H9 (cell line): Measurements from ENCODE around the gene HECW1. TPM values are rescaled to one million over a fixed set of nuclear protein-coding genes. Genes with fewer than 3 reads are reported as not detected.

ENCODE experiments used
- DNase-seq: peaks from one replicate; pipeline ENCODE4 v3.0.0-alpha.2; 2017
- H2AFZ ChIP-seq: one replicate; pipeline ENCODE4 v1.6.1; 2013; ENCODE audit warnings: mild to moderate bottlenecking, low read length, control low read depth, moderate library complexity
- H2AK5ac ChIP-seq: 2 replicates; pipeline ENCODE4 v1.6.1; 2013; ENCODE audit warnings: low read length, control low read depth, mixed read lengths; ENCODE audit not compliant: insufficient read length
- H2BK120ac ChIP-seq: one replicate; pipeline ENCODE4 v1.6.1; 2013; ENCODE audit warnings: low read depth, mild to moderate bottlenecking, low read length, control low read depth, inconsistent platforms; ENCODE audit not compliant: poor library complexity, severe bottlenecking
- H2BK12ac ChIP-seq: 2 replicates; pipeline ENCODE4 v1.6.1; 2013; ENCODE audit warnings: low read length, control low read depth, mixed read lengths, low read depth; ENCODE audit not compliant: insufficient read length
- H2BK15ac ChIP-seq: 2 replicates; pipeline ENCODE4 v1.6.1; 2013; ENCODE audit warnings: low read depth, low read length, control low read depth
- H2BK20ac ChIP-seq: one replicate; pipeline ENCODE4 v1.6.1; 2013; ENCODE audit warnings: low read depth, mild to moderate bottlenecking, low read length, control low read depth, inconsistent platforms; ENCODE audit not compliant: poor library complexity, severe bottlenecking
- H2BK5ac ChIP-seq: 2 replicates; pipeline ENCODE4 v1.6.1; 2013; ENCODE audit warnings: low read length, control low read depth, mixed read lengths; ENCODE audit not compliant: insufficient read length
- H3K14ac ChIP-seq: 2 replicates; pipeline ENCODE4 v1.6.1; 2013; ENCODE audit warnings: low read length, control low read depth; ENCODE audit not compliant: insufficient read depth
- H3K18ac ChIP-seq: 2 replicates; pipeline ENCODE4 v1.6.1; 2013; ENCODE audit warnings: low read depth, mild to moderate bottlenecking, mixed read lengths, low read length, control low read depth; ENCODE audit not compliant: insufficient read length
- H3K23ac ChIP-seq: 2 replicates; pipeline ENCODE4 v1.6.1; 2013; ENCODE audit warnings: low read length, control low read depth, mixed read lengths, low read depth; ENCODE audit not compliant: insufficient read length
- H3K23me2 ChIP-seq: 2 replicates; pipeline ENCODE4 v1.6.1; 2013; ENCODE audit warnings: low read depth, mild to moderate bottlenecking, mixed read lengths, low read length, control low read depth; ENCODE audit not compliant: insufficient read length, poor library complexity, severe bottlenecking
- H3K27ac ChIP-seq: 2 replicates; pipeline ENCODE4 v1.5.1; 2013; ENCODE audit warnings: low read length, control low read depth, mixed read lengths, low read depth; ENCODE audit not compliant: insufficient read length
- H3K27me3 ChIP-seq: 2 replicates; pipeline ENCODE4 v1.6.1; 2013; ENCODE audit warnings: low read length, control low read depth, inconsistent platforms; ENCODE audit not compliant: insufficient read depth
- H3K4ac ChIP-seq: 2 replicates; pipeline ENCODE4 v1.6.1; 2013; ENCODE audit warnings: low read depth, mild to moderate bottlenecking, control low read depth, inconsistent platforms, low read length, moderate library complexity
- H3K4me1 ChIP-seq: 2 replicates; pipeline ENCODE4 v1.6.1; 2013; ENCODE audit warnings: low read length, control low read depth, inconsistent platforms; ENCODE audit not compliant: insufficient read depth
- H3K4me2 ChIP-seq: 2 replicates; pipeline ENCODE4 v1.6.1; 2013; ENCODE audit warnings: low read length, control low read depth, mixed read lengths; ENCODE audit not compliant: insufficient read length, insufficient read depth
- H3K56ac ChIP-seq: 2 replicates; pipeline ENCODE4 v1.6.1; 2013; ENCODE audit warnings: low read depth, mild to moderate bottlenecking, mixed read lengths, low read length, control low read depth; ENCODE audit not compliant: insufficient read length
- H3K79me1 ChIP-seq: 2 replicates; pipeline ENCODE4 v1.6.1; 2013; ENCODE audit warnings: low read depth, mild to moderate bottlenecking, moderate library complexity, low read length, control low read depth, inconsistent platforms; ENCODE audit not compliant: insufficient read depth, poor library complexity, severe bottlenecking
- H3K79me2 ChIP-seq: 2 replicates; pipeline ENCODE4 v1.6.1; 2013; ENCODE audit warnings: low read length, control low read depth, inconsistent platforms; ENCODE audit not compliant: insufficient read depth
- H3K9ac ChIP-seq: 2 replicates; pipeline ENCODE4 v1.6.1; 2013; ENCODE audit warnings: low read length, control low read depth, mixed read lengths; ENCODE audit not compliant: insufficient read length; ENCODE audit errors: extremely low read depth
- H3K9me3 ChIP-seq: one replicate; pipeline ENCODE4 v1.6.1; 2013; ENCODE audit warnings: low read depth, low read length, inconsistent platforms; ENCODE audit not compliant: control insufficient read depth
- H3T11ph ChIP-seq: one replicate; pipeline ENCODE4 v1.6.1; 2013; ENCODE audit warnings: mild to moderate bottlenecking, low read length, control low read depth, inconsistent platforms
- H4K20me1 ChIP-seq: one replicate; pipeline ENCODE4 v1.6.1; 2013; ENCODE audit not compliant: control insufficient read depth, insufficient read length, insufficient read depth
- H4K5ac ChIP-seq: 2 replicates; pipeline ENCODE4 v1.6.1; 2013; ENCODE audit warnings: low read depth, mild to moderate bottlenecking, mixed read lengths, low read length, control low read depth; ENCODE audit not compliant: insufficient read length
- H4K8ac ChIP-seq: replicated peaks from 2 replicates; pipeline ENCODE4 v1.6.1; 2013; ENCODE audit warnings: low read length, control low read depth, mixed read lengths, low read depth; ENCODE audit not compliant: insufficient read length
- H4K91ac ChIP-seq: 2 replicates; pipeline ENCODE4 v1.6.1; 2013; ENCODE audit warnings: low read depth, mild to moderate bottlenecking, moderate library complexity, mixed read lengths, low read length, control low read depth; ENCODE audit not compliant: insufficient read length
- H3K27ac Mint-ChIP-seq, 3 experiments: 2 replicates in 2 of 3; 3 replicates in 1 of 3; pipeline ENCODE4 v1.8.0; 2020 to 2021; ENCODE audit warnings: mixed read lengths in 3 of 3, mild to moderate bottlenecking in 1 of 3, moderate library complexity in 1 of 3
- H3K27me3 Mint-ChIP-seq: 2 replicates; pipeline ENCODE4 v1.8.0; 2021; ENCODE audit warnings: low read depth, mild to moderate bottlenecking, moderate library complexity, mixed read lengths
- H3K36me3 Mint-ChIP-seq, 3 experiments: 2 replicates in 2 of 3; 3 replicates in 1 of 3; pipeline ENCODE4 v1.8.0; 2020 to 2021; ENCODE audit warnings: low read depth in 3 of 3, mixed read lengths in 3 of 3; ENCODE audit not compliant: insufficient read depth in 1 of 3
- H3K4me1 Mint-ChIP-seq, 2 experiments: 2 replicates each; pipeline ENCODE4 v1.8.0; 2020; ENCODE audit warnings: mixed read lengths in 2 of 2
- H3K4me3 Mint-ChIP-seq, 2 experiments: 2 replicates in 1 of 2; 3 replicates in 1 of 2; pipeline ENCODE4 v1.8.0; 2020 to 2021; ENCODE audit warnings: mild to moderate bottlenecking in 2 of 2, mixed read lengths in 2 of 2, moderate library complexity in 1 of 2
- H3K9me3 Mint-ChIP-seq, 2 experiments: 2 replicates in 1 of 2; 3 replicates in 1 of 2; pipeline ENCODE4 v1.8.0; 2020; ENCODE audit warnings: mild to moderate bottlenecking in 2 of 2, mixed read lengths in 2 of 2, moderate library complexity in 1 of 2
- CTCF ChIP-seq: fragments of 200-600 bp; sonication (generic); conservative IDR thresholded peaks from 3 replicates; pipeline ENCODE4 v1.8.0; 2021; ENCODE audit warnings: antibody characterized with exemption, mild to moderate bottlenecking
- WGBS: extraction: QIAGEN DNeasy Blood & Tissue Kit; methylation state at CpG from one replicate; pipeline ENCODE4 v1.1.7; 2013; ENCODE audit warnings: missing lambda C conversion rate, low lambda C conversion rate, mixed read lengths; ENCODE audit not compliant: insufficient read length; ENCODE audit errors: extremely low coverage; 5-methylcytosine and 5-hydroxymethylcytosine counted together
- total RNA-seq: library from RNA; stranded (reverse); gene quantifications from 2 replicates; pipeline ENCODE4 v1.2.1, GENCODE V29; 2021

HECW1 gene
- total RNA-seq, 1 experiment from 2014 or later: 5.0 TPM

- no peak overlapping the region for H3T11ph ChIP-seq
- DNase-seq: no peak
- H3K18ac ChIP-seq: no peak overlapping the region
- H3K23me2 ChIP-seq: peaks cover 15% of the 10 kb centered on the region
- H3K14ac ChIP-seq: 0 out of 2 replicates have a peak overlapping the region, but pooled peaks have one; percentile 30
- Mint-ChIP-seq H3K4me3 (peak overlapping the region; percentile 77 to 84), H3K27ac (peak overlapping the region in 2 of 3 experiments; percentile 4 to 21; a peak in 1 of 7 replicates), H3K27me3 (peaks cover 24% of the 10 kb centered on the region), H3K4me1 (peaks cover 52 to 63% of the 10 kb centered on the region in 2 experiments), H3K36me3 (no peaks in the 10 kb centered on the region), H3K9me3 (no peaks in the 10 kb centered on the region)
- H3K56ac ChIP-seq: no peak overlapping the region
- no peak overlapping the region for H4K5ac ChIP-seq
- no peaks in the 10 kb centered on the region for H3K79me1 ChIP-seq
- H2BK120ac ChIP-seq: no peak overlapping the region
- no peaks in the 10 kb centered on the region for H3K9me3 ChIP-seq
- peaks cover 7% of the 10 kb centered on the region; the same call in 1 of the 2 replicates for H3K79me2 ChIP-seq
- H3K23ac ChIP-seq: no peak overlapping the region
- no peak overlapping the region for H3K27ac ChIP-seq
- no peak for TF ChIP-seq CTCF
- H3K4me1 ChIP-seq: peaks cover 10% of the 10 kb centered on the region; the same call in 1 of the 2 replicates
- peak overlapping the region; percentile 54 for H3K4me2 ChIP-seq
- no peak overlapping the region for H2BK20ac ChIP-seq
- H2BK15ac ChIP-seq: no peak overlapping the region
- H2BK12ac ChIP-seq: no peak overlapping the region
- no peak overlapping the region for H2AK5ac ChIP-seq
- no peaks in the 10 kb centered on the region for H3K27me3 ChIP-seq
- no peak overlapping the region for H2AFZ ChIP-seq
- WGBS: no CpG with 5 or more reads among the region's 36 CpGs
- H4K20me1 ChIP-seq: no peaks in the 10 kb centered on the region
- H3K4ac ChIP-seq: no peak overlapping the region
- no peak overlapping the region for H4K91ac ChIP-seq
- no peak overlapping the region for H2BK5ac ChIP-seq
- H3K9ac ChIP-seq: peak overlapping the region; percentile 0
- H4K8ac ChIP-seq: no peak overlapping the region
Measured at GRCh38 chr7:43113622-43114457, 1.4 kb downstream of the HECW1 start.
